ENCODE data around the gene ZNF525.
"Not testable (repeated sequence)": the region's sequence is repeated elsewhere in the genome, so short reads cannot be mapped to it uniquely, and the experiment has no call there.

The ZNF525 gene

DNA sequence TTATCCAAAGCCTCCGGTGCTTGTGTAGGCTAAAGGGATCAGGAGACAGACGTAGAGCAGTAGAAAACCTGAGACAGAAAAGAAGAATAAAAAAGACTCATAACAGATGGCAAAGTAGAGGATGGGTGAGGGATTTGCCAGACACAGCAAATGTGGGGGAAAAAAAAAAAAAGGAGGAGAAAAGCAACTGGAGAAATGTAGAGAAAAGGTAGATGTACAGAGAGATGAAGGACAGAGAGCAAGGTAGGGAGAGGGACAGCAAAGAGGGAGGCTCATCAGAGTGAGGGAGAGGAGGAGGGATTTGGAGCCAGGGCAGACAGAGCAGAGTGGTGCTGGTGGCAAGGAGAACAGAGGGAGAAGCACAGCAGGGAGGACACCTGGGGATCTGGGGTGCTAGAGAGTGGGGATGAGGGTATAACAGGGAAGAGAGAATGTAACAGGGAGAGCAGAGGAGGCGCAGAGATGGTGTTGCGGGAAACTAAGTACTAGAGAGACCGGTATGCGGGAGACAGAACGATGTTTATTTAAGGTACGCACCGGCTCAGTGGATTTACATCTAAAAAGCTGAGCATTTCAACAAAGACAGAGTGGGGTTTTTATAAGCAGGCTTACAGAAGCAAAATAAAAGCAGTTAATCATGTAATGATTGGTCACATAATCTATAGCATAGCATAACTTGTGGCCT lies 30.5 kb downstream of the ZNF525 start:
- DNase-seq = not testable (repeated sequence)

- no peak for DNase-seq
Observed at GRCh38 chr19:53396525-53396868, 31.0 kb downstream of the ZNF525 start.

GRCh38 chr19:53397918-53398317 lies 32.4 kb downstream of the ZNF525 start:
- DNase-seq = not testable (repeated sequence)

- no peak for DNase-seq
Observed at GRCh38 chr19:53409505-53410204, 44.1 kb downstream of the ZNF525 start.

DNA sequence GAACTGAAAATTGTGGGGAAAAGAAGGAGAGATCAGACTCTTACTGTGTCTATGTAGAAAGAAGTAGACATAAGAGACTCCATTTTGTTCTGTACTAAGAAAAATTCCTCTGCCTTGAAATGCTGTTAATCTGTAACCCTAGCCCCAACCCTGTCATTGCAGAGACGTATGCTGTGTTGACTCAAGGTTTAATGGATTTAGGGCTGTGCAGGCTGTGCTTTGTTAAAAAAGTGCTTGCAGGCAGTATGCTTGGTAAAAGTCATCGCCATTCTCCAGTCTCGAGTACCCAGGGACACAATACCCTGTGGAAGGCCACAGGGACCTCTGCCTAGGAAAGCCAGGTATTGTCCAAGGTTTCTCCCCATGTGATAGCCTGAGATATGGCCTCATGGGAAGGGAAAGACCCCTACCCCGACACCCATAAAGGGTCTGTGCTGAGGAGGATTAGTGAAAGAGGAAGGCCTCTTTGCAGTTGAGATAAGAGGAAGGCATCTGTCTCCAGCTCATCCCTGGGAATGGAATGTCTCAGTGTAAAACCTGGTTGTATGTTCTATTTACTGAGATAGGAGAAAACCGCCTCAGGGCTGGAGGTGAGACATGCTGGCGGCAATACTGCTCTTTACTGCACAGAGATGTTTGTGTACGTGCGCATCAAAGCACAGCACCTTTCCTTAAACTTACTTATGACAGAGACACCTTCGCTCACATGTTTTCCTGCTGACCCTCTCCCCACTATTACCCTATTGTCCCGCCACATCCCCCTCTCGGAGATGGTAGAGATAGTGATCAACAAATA lies 55.2 kb downstream of the ZNF525 start:
- DNase-seq = not testable (repeated sequence)

DNA sequence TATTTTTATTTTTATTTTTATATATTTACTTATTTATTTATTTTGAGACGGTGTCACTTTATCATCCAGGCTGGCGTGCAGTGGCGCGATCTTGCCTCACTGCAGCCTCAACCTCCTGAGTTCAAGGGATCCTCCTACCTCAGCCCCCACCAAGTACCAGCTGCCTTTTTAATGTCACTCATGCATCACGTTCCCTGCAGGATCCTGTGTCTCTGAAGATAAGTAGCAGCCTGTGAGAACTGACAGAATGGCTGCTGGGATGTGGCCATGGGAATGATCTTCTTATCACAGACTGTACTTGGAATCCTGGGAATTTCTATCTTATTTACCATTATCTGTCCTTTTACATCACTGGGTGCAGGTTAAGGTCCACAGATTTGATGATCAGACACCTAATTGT lies 57.0 kb downstream of the ZNF525 start:
- DNase-seq = no peak

- DNase-seq = not testable (repeated sequence)
Observed at GRCh38 chr19:53423074-53423473, 57.6 kb downstream of the ZNF525 start.

DNA sequence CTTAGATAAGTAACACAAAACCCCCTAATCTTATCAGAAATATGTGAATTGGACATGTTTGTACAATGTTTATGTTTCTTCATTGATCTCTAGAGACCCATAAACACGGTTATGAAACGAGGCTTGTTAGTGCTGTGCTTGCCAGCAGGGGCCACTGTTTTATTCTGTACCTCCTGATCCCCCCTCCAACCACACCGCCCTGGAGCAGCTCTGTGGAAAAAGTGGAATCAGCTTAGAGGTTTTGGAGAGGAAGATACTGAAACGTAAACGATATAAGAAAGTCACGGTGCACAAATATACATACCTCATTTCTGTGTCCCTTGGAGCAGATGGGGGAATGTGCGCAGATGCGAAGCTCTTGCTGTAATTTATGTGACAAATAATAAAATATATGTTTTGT lies 58.2 kb downstream of the ZNF525 start:
- not testable (repeated sequence) for DNase-seq

DNA sequence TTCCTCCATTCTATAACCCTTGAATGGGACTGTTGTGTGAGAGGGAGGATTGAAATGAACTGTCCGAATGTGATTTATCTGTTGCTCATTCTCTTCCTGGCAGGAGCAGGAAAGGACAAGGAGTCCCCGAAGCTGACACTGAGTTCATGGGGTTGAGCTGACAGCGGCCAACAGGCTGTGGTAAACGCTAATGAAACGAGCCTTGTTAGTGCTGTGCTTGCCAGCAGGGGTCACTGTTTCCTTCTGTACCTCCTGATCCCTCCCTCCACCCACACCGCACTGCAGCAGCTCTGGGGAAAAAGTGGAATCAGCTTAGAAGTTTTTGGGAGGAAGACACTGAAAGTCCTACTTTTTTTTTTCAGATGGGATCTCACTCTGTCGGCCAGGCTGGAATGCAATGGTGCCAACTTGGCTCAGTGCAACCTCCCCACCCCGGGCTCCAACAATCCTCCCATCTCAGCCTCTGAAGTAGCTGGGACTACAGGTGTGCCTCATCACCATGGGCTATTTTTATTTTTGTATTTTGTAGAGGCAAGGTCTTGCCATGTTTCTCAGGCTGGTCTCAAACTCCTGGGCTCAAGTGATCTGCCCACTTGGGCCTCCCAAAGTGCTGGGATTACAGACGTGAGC lies 59.6 kb downstream of the ZNF525 start:
- no peak for DNase-seq

DNA sequence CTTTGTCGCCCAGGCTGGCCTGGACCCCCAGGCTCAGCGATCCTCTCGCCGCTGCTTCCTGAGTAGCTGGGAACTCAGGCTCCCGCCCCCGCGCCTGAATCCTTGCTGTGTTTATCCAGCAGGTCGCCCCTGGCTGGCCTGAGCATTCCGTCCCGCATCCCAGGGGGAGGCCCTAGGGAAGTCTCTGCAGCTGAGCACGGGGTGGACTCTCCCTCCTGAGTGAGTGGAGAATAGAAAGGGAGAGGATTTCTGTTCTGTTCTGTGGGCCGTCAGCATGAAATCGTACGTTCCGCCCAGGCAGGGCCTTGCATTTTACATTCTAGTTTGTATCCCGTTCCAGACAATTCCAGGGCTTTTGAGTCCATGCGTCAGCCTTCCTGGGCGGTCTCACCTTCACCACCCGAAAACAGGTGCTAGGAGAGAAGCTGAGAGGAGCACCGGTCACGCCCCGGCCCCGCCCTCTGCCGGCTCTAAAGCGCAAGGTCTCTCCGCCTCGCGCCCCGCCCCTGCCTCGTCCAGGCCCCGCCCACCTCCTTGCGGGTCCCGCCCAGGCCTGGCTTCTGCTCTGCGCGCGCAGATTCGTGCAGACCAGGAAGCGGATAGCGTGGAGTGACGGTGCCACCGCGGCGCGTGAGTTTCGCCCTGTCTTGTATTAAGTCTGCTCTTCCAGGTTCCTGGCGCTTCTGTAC lies 66.0 kb downstream of the ZNF525 start, which contains the start of gene ZNF761:
ZNF761 (plus strand) TSS at position 586 of the 689 bp plus-strand sequence. CDS start 15,285 bp downstream, outside the sequence.
- peak; percentile 89 for DNase-seq

DNA sequence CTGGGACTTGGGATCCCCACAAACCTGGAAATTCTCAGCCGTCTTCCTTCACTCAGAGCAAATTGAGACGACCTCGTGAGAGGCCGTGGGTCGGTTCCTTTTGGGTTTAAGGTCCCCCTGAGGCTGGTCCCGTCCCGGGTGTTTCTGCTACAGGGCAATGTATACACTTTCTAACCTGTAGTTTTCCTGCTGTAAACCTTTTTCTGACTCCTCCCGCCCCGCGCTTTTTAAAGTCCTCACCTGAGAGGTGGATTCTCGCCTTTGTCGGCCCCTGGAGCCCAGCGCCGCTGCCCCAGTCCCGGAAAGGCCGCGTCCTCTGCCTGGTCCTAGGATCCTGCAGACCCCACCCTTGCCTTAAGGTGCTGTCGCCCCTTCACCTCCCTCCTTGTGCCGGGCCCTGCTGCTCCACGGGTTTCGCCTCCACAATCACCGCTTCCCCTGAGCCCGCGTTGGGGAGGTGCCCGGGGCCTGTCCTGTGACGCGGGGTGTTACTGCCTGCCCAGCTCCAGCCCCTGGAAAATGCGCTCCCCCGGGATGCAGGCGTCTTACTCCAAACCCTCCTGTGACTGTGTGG lies 66.7 kb downstream of the ZNF525 start:
- DNase-seq = no peak

Data from NCI-H2171 treated with DMSO at 0.1 percent for 48 hours (cell line).